AG04450 (cell line): ENCODE measurements around the gene MAPK9. TPM values are rescaled to one million over a fixed set of nuclear protein-coding genes. Genes with fewer than 3 reads are reported as not detected.

ENCODE experiments used
- CTCF ChIA-PET: fragments of 300-600, 350-600 bp; formaldehyde crosslinking; extraction: SDS; loops from one replicate; lab custom pipeline; 2022; ENCODE audit warnings: antibody characterized with exemption, inconsistent platforms; lab: Charles Lee
- POLR2A ChIA-PET: fragments of 350-600 bp; formaldehyde crosslinking; extraction: SDS; loops from one replicate; lab custom pipeline; 2021; ENCODE audit warnings: antibody characterized with exemption, inconsistent platforms; lab: Yijun Ruan, JAX
- DNase-seq: peaks from one replicate; pipeline ENCODE4 v3.0.0-alpha.2; 2011; ENCODE audit warnings: low read depth, low spot score
- H3K27ac ChIP-seq: one replicate; pipeline ENCODE4 v1.5.1; 2012; ENCODE audit warnings: low read depth, low read length, control low read depth
- H3K27me3 ChIP-seq: one replicate; pipeline ENCODE4 v1.6.0; 2012; ENCODE audit warnings: low read length; ENCODE audit not compliant: control insufficient read depth, insufficient read depth
- H3K4me3 ChIP-seq: 2 replicates; pipeline ENCODE4 v1.5.1; 2011; ENCODE audit warnings: mild to moderate bottlenecking, low read depth, low read length, control low read depth
- H3K9me3 ChIP-seq: 2 replicates; pipeline ENCODE4 v1.5.1; 2012; ENCODE audit warnings: low read length; ENCODE audit not compliant: control insufficient read depth, insufficient read depth
- polyA plus RNA-seq: library from polyadenylated mRNA; depleted of rRNA; stranded (reverse); fragments of >200 nt; gene quantifications from 2 replicates; pipeline ENCODE4 v1.2.3, GENCODE V29; 2011
- TF ChIP-seq, protein P1 (sequence below): IDR thresholded peaks from 2 replicates; pipeline ENCODE4 v1.5.1; 2011; ENCODE audit warnings: low read depth, low read length, control low read depth, inconsistent platforms

MAPK9 gene
- polyA plus RNA-seq, 1 experiment, result 35.1 TPM

- no peaks in the 10 kb centered on the region for H3K27me3 ChIP-seq
- no peak for DNase-seq
- no peak overlapping the region for H3K27ac ChIP-seq
- no peak overlapping the region for H3K4me3 ChIP-seq
- CTCF ChIA-PET, result interaction anchor here (0.9 to 5.4 kb wide), 13 partner anchors 13 to 424 kb away, joined by 3 to 160 read pairs (median 6); partner anchors contain the start of gene GFPT2
- TF ChIP-seq, protein P1, sequence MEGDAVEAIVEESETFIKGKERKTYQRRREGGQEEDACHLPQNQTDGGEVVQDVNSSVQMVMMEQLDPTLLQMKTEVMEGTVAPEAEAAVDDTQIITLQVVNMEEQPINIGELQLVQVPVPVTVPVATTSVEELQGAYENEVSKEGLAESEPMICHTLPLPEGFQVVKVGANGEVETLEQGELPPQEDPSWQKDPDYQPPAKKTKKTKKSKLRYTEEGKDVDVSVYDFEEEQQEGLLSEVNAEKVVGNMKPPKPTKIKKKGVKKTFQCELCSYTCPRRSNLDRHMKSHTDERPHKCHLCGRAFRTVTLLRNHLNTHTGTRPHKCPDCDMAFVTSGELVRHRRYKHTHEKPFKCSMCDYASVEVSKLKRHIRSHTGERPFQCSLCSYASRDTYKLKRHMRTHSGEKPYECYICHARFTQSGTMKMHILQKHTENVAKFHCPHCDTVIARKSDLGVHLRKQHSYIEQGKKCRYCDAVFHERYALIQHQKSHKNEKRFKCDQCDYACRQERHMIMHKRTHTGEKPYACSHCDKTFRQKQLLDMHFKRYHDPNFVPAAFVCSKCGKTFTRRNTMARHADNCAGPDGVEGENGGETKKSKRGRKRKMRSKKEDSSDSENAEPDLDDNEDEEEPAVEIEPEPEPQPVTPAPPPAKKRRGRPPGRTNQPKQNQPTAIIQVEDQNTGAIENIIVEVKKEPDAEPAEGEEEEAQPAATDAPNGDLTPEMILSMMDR, result no peak
- POLR2A ChIA-PET, result no interaction called here
- no peaks in the 10 kb centered on the region for H3K9me3 ChIP-seq
Measured at GRCh38 chr5:180294913-180295555, 3.2 kb upstream of the MAPK9 start.

- Histone ChIP-seq H3K9me3 (no peaks in the 10 kb centered on the region), H3K27ac (no peak overlapping the region), H3K27me3 (no peaks in the 10 kb centered on the region), H3K4me3 (no peak overlapping the region)
- no peak for DNase-seq
- ChIA-PET CTCF (interaction anchor here (0.6 to 5.4 kb wide), 23 partner anchors 9 to 424 kb away, joined by 3 to 160 read pairs (median 5); partner anchors contain the start of gene GFPT2), POLR2A (no interaction called here)
- TF ChIP-seq, protein P1, result no peak
Measured at GRCh38 chr5:180294411-180294810, 2.5 kb upstream of the MAPK9 start.

DNA sequence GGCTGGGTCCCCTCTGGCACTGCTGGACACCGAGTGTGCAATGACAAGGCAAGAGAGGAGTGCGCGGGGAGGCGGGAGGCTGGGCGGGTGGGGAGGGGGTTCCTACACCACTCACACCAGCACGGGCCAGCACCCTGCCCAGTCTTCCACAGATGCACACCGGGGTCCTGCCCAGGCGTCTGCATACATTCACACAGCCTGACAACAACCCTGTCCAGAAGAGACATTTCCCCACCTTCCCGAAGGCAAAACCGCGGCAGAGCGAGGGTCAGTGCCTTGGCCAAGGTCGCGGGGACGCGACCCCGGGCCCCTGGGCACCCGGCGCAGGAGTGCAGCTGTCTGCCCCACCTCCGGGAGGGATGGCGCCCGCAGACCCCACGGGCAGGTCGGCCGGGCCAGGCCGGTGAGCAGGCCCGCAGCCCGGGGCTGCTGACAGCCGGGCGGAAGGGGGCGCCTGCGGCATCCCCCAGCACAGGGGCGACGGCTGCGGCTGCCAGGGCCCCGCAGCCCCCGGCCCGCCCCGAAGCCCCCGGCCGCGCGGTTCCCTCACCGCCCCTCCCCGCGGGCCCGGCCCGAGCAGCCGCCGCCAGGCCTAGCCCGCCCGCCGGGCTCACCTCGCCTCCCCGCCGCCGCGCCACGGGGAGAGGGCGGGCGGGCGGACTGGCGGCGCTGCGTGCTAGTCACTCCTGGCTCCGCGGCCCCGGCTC lies 496 bp downstream of the MAPK9 start:
- peak overlapping the region; percentile 78 for H3K4me3 ChIP-seq
- CTCF ChIA-PET, result interaction anchor here (0.6 to 5.2 kb wide), 9 partner anchors 9 to 407 kb away, joined by 3 to 160 read pairs (median 7); partner anchors contain the start of gene GFPT2
- no peaks in the 10 kb centered on the region for H3K9me3 ChIP-seq
- no peaks in the 10 kb centered on the region for H3K27me3 ChIP-seq
- TF ChIP-seq, protein P1, result peak; percentile 30; the same call in 1 of the 2 replicates
- POLR2A ChIA-PET, result no interaction called here
- DNase-seq, result no peak
- H3K27ac ChIP-seq, result no peak overlapping the region

DNA sequence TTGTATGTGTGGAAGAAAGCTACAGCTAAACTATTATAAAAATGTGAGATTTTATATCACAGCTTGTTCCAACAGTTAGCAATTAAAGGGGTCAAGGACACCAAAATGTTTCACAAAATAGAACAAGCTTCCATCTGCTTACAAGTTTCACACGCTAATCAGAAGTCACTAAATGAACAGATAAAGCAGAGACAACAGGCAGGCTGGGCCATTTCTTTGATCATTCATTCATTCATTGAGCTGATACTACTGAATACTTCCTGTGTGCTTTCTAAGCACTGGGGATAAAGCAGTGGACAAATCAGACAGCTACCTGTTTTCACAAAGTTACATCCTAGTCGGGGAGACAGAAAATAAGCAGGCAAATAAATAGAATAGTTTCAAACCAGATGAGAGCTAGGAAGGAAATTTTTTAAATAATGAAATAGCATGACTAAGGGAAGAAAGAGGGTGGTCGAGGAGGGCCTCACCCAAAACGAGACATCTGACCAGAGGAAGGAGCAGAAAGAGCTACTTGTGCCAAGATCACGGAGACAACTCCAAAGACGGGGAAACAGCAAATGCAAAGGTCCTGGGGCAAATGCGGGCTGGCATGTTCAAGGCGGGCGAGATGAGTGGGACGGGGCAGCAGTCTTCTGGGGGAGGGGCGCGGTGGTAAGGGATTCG lies 1.2 kb downstream of the MAPK9 start:
- CTCF ChIA-PET, result interaction anchor here (0.5 to 2.5 kb wide), 13 partner anchors 9 to 569 kb away, joined by 3 to 27 read pairs (median 5); partner anchors contain the start of gene GFPT2
- Histone ChIP-seq H3K27me3 (no peaks in the 10 kb centered on the region), H3K4me3 (peak overlapping the region; percentile 78), H3K9me3 (no peaks in the 10 kb centered on the region), H3K27ac (no peak overlapping the region)
- no peak for DNase-seq
- TF ChIP-seq, protein P1, result no peak
- POLR2A ChIA-PET, result no interaction called here
